LNCaP clone FGC (cell line): Measurements from ENCODE around the gene PKDCC.

Source experiments
- DNase-seq: peaks from one replicate; pipeline ENCODE4 v3.0.0-alpha.2; 2011; ENCODE audit warnings: low read depth
- H3K4me3 ChIP-seq: 2 replicates; pipeline ENCODE4 v1.5.1; 2011; ENCODE audit warnings: mild to moderate bottlenecking, low read depth, low read length, control low read depth
- TF ChIP-seq, protein P1 (sequence below): IDR thresholded peaks from 2 replicates; pipeline ENCODE4 v1.5.1; 2012; ENCODE audit warnings: mild to moderate bottlenecking; ENCODE audit not compliant: control insufficient read depth, insufficient read depth; ENCODE audit errors: extremely low read depth

PKDCC gene

GRCh38 chr2:42025151-42025582, 22.7 kb upstream of the PKDCC start:
- TF ChIP-seq, protein P1, sequence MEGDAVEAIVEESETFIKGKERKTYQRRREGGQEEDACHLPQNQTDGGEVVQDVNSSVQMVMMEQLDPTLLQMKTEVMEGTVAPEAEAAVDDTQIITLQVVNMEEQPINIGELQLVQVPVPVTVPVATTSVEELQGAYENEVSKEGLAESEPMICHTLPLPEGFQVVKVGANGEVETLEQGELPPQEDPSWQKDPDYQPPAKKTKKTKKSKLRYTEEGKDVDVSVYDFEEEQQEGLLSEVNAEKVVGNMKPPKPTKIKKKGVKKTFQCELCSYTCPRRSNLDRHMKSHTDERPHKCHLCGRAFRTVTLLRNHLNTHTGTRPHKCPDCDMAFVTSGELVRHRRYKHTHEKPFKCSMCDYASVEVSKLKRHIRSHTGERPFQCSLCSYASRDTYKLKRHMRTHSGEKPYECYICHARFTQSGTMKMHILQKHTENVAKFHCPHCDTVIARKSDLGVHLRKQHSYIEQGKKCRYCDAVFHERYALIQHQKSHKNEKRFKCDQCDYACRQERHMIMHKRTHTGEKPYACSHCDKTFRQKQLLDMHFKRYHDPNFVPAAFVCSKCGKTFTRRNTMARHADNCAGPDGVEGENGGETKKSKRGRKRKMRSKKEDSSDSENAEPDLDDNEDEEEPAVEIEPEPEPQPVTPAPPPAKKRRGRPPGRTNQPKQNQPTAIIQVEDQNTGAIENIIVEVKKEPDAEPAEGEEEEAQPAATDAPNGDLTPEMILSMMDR, result no peak
- no peak overlapping the region for H3K4me3 ChIP-seq
- no peak for DNase-seq

DNA sequence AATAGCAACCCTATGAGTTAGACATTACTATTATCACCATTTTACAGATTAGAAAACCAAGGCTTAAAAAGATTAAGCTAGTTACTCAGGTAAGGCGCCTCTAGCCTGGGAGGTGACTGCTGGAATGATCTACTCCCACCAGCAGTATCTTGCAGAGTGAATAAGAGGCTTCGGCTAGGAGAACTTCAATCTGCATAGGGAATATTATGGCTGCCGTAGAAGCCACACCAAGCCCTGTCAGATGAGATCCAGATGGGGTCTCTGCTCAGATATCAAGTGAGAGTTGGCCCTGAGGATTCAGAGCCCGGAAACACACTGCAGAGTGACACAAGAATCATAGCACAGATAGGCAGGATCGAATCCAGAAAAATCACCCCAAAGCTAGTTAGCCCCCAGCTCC, 21.5 kb upstream of the PKDCC start:
- TF ChIP-seq, protein P1, result no peak

GRCh38 chr2:42028571-42029148, 19.2 kb upstream of the PKDCC start:
- no peak for DNase-seq

More for the DNA sequence above, 21.5 kb upstream of the PKDCC start:
- H3K4me3 ChIP-seq, result no peak overlapping the region
- no peak for DNase-seq

GRCh38 chr2:42029171-42029570, 18.6 kb upstream of the PKDCC start:
- H3K4me3 ChIP-seq, result no peak overlapping the region
- TF ChIP-seq, protein P1, result no peak
- DNase-seq, result no peak

More at GRCh38 chr2:42028571-42029148, 19.2 kb upstream of the PKDCC start:
- H3K4me3 ChIP-seq, result no peak overlapping the region
- TF ChIP-seq, protein P1, result no peak

- TF ChIP-seq, protein P1, result no peak
- no peak for DNase-seq
- no peak overlapping the region for H3K4me3 ChIP-seq
Observed at GRCh38 chr2:42029639-42030199, 18.1 kb upstream of the PKDCC start.

- H3K4me3 ChIP-seq, result no peak overlapping the region
- DNase-seq, result no peak
Observed at GRCh38 chr2:42030200-42030759, 17.5 kb upstream of the PKDCC start.

More at GRCh38 chr2:42030200-42030759, 17.5 kb upstream of the PKDCC start:
- TF ChIP-seq, protein P1, result no peak
